Liver (tissue), 2 donors: ENCODE measurements around the gene SLC9A3.

Experiments
- ZBTB33 ChIP-seq: IDR thresholded peaks from 2 replicates; pipeline ENCODE4 v1.6.1; 2016; ENCODE audit warnings: antibody characterized with exemption
- TF ChIP-seq, protein P1 (sequence below): IDR thresholded peaks from 2 replicates; pipeline ENCODE4 v1.6.1; 2016; ENCODE audit warnings: antibody characterized with exemption, mild to moderate bottlenecking
- TF ChIP-seq, protein P2 (sequence below): fragments of 150-350 bp; IDR thresholded peaks from 2 replicates; pipeline ENCODE4 v1.5.1; 2017; ENCODE audit warnings: improper control_type of control experiment, low read depth, low read length; ENCODE audit not compliant: missing input control
- TF ChIP-seq, protein P3 (sequence below): IDR thresholded peaks from 2 replicates; pipeline ENCODE4 v1.6.1; 2016; ENCODE audit warnings: antibody characterized with exemption
- donor health status: healthy.

- TF ChIP-seq, protein P1, sequence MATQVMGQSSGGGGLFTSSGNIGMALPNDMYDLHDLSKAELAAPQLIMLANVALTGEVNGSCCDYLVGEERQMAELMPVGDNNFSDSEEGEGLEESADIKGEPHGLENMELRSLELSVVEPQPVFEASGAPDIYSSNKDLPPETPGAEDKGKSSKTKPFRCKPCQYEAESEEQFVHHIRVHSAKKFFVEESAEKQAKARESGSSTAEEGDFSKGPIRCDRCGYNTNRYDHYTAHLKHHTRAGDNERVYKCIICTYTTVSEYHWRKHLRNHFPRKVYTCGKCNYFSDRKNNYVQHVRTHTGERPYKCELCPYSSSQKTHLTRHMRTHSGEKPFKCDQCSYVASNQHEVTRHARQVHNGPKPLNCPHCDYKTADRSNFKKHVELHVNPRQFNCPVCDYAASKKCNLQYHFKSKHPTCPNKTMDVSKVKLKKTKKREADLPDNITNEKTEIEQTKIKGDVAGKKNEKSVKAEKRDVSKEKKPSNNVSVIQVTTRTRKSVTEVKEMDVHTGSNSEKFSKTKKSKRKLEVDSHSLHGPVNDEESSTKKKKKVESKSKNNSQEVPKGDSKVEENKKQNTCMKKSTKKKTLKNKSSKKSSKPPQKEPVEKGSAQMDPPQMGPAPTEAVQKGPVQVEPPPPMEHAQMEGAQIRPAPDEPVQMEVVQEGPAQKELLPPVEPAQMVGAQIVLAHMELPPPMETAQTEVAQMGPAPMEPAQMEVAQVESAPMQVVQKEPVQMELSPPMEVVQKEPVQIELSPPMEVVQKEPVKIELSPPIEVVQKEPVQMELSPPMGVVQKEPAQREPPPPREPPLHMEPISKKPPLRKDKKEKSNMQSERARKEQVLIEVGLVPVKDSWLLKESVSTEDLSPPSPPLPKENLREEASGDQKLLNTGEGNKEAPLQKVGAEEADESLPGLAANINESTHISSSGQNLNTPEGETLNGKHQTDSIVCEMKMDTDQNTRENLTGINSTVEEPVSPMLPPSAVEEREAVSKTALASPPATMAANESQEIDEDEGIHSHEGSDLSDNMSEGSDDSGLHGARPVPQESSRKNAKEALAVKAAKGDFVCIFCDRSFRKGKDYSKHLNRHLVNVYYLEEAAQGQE: no peak
- TF ChIP-seq, protein P2, sequence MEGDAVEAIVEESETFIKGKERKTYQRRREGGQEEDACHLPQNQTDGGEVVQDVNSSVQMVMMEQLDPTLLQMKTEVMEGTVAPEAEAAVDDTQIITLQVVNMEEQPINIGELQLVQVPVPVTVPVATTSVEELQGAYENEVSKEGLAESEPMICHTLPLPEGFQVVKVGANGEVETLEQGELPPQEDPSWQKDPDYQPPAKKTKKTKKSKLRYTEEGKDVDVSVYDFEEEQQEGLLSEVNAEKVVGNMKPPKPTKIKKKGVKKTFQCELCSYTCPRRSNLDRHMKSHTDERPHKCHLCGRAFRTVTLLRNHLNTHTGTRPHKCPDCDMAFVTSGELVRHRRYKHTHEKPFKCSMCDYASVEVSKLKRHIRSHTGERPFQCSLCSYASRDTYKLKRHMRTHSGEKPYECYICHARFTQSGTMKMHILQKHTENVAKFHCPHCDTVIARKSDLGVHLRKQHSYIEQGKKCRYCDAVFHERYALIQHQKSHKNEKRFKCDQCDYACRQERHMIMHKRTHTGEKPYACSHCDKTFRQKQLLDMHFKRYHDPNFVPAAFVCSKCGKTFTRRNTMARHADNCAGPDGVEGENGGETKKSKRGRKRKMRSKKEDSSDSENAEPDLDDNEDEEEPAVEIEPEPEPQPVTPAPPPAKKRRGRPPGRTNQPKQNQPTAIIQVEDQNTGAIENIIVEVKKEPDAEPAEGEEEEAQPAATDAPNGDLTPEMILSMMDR: no peak
- TF ChIP-seq ZBTB33: no peak
- TF ChIP-seq, protein P3, sequence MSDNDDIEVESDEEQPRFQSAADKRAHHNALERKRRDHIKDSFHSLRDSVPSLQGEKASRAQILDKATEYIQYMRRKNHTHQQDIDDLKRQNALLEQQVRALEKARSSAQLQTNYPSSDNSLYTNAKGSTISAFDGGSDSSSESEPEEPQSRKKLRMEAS: no peak
Measured at GRCh38 chr5:470961-471749, 53.1 kb downstream of the SLC9A3 start.
